Hepatic stellate cell (primary cell): ENCODE measurements around the gene NT5DC1.

Experiments
- DNase-seq: peaks from one replicate; pipeline ENCODE4 v3.0.0; 2011; ENCODE audit warnings: low spot score

Gene NT5DC1

DNA sequence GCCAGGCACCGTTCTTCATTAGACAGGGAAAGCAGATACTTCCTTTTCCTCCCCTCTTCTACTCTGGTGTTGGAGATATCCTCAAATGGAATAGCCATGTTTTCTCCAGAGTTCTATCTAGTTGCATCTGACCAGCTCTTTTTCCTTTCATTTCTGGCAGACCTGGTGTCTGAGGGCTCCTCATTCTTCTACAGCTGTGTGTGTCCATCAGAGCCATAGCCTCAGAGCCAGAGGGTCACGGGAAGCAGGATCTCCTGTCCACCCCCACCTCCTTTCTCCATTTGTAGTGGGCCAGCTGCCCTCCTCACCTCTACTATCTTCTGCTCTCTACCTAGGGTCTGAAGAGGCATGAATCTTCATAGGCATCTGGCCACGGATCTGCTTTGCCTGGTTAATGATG, 96.2 kb downstream of the NT5DC1 start:
- no peak for DNase-seq

DNA sequence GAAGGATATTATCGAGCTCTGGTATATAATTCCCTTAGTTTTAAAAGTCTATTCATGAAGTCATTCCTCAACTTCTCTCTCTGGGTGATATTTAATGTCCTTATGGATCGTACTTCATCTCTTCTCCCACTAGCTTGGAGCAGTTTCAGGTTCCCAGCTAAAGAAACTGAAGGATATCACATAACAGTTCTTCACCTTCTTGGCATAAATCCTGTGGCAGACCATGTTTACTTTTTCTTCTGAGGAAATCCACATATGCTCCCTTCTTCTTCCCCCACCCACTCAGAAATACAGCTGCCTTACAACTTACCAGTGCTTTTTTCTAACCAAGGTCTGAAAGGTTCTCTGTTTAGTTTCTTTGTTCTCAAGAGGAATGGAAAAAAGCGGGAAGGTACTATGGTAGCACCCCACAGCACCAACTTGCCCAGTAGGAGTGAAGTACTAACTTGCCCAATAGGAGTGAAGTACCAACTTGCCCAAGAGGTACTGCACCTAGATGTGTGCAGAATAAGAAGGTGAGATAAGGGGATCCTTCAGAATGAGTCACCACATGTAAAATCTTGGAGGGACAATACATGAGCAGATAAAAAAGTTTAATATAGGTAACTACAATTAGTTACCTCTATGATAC, 100.1 kb downstream of the NT5DC1 start:
- DNase-seq: no peak

GRCh38 chr6:116201538-116201937, 100.9 kb downstream of the NT5DC1 start:
- no peak for DNase-seq

- DNase-seq: no peak
These were observed 104.6 kb downstream of the NT5DC1 start for GRCh38 chr6:116205281-116205680.

DNA sequence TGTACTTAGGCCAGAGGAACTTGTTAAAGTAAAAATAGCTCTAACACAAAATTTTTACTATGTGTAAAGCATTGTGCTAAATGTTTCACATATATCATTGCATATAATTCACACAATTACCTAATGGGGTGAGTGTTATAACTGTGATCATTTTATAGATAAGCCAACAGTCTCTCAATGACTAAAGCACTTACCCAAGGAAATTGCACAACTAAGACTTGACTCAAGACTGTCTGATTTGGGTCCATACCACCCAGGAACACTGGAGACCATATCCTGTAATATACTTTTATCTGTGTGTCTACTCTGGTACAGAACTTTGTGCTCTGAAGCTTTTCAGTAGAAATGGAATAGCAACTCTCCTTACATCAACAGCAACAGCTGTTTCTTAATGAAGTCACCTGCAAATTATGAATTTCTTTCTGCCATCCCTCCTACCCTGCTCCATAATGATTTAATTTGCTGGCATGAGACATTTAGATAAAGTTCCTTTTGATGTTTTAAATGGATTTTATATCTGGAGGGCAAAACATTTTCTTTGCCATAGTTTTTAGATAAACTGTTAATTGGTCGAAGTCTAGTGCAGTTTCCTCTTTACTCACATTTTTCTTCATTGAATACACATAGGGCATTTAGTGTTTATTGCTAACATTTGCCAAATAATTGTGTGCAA, 105.7 kb downstream of the NT5DC1 start:
- no peak for DNase-seq

DNA sequence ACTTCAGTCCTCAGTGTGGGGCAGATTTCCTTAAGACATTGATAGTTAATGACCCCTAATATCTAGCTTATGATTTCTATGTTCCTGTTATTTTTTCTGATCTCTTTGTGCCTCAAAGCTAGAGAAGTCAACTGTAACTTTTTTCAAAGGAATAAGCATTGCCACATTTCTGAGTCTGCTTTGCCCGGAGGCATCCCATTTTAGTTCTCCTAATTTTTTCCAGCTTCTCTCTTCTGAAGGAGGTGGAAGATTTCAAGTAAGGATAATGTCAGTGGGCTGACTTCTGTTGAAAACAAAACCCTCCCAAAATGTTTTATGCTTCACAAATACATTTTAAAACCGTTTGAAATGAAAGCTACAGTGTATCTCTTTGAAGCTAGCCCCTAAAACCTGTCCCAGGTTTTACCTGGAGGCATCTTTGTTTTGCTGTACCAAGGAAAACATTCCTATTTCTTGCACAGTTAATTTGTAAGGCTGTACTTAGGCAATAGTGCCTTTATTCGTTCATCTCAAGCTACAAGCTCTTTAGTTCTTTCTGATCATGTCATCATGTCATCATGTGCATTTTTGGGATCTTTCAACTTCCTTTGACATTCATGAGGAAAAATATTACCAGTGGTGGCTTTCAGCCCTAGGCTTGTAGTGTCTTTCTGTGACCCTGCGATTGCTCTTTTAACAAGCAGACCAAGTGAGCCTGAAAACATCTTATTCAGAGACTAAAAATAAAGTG, 107.6 kb downstream of the NT5DC1 start:
- no peak for DNase-seq

DNA sequence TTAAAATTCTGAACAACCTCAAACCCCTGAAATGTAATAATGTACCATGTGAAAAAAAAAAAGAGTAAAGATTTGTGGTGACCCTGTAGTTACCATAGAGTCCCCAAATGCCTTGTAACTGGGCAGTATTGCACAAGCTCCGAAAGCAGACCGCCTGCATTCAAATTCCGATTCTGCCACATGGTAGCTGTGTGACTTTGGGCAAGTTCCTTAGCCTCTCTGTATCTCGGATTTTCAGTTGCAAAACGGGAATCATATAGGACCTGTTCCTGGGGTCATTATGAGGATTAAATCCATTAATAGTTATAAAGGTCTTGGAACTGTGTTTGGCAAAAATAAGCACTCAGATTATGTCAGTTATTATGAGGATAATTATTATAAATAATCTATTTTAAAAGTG, 109.7 kb downstream of the NT5DC1 start:
- no peak for DNase-seq

DNA sequence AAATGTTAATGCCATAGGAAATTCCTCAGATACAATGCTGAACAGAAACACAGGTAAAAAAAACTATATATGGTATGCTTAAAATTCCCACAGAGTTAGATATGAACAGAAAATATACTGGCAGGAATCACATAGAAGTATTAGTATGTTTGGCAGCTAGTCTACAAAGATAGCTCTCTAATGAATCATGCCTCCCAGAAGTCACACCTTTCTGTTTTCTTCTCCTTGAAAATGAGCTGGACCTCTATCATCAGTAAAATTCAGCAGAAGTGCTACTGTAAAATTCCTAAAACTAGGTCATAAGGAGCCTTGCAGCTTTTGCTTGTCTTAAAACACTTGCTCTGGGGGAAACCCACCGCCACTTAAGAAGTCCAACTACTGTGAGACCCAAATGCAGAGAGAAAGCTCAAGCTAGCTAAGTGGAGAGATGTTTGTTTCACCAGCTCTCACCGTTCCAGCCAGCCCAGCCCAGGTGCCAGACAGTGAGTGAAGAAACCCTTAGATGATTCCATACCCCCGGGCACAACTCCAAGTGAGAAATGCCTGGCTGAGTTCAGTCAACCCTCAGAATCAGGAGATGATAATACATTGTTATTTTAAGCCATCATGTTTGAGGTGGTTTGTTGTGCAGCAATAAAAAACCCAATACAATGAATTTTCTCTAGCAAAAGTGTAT, 110.2 kb downstream of the NT5DC1 start:
- no peak for DNase-seq

GRCh38 chr6:116214681-116215080, 114.0 kb downstream of the NT5DC1 start:
- DNase-seq: no peak

- DNase-seq: no peak
These were observed 114.8 kb downstream of the NT5DC1 start for GRCh38 chr6:116215414-116215813.

GRCh38 chr6:116217069-116217468, 116.4 kb downstream of the NT5DC1 start:
- DNase-seq: no peak

DNA sequence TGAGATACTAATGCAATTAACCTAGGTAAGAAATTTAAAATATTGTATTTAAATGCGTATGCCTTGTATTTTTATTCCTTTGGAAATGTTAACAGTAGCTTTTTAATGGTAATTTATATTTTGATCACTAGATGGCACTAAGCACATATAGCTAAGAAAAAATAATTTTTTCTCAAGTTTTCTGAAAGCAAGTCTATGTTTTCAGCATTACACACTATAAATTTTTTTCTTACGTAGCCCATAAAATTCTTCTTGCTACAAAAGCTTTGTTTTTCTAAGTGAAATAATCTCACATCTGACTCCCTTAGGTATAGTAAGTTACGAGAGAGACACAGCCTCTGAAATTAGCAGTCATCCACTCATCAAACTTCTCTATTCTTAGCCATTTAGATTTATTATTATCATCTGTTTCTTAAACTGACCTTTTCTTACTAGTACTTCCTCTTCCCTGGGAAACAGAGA, 117.5 kb downstream of the NT5DC1 start:
- DNase-seq: no peak

GRCh38 chr6:116218866-116219265, 118.2 kb downstream of the NT5DC1 start:
- no peak for DNase-seq

DNA sequence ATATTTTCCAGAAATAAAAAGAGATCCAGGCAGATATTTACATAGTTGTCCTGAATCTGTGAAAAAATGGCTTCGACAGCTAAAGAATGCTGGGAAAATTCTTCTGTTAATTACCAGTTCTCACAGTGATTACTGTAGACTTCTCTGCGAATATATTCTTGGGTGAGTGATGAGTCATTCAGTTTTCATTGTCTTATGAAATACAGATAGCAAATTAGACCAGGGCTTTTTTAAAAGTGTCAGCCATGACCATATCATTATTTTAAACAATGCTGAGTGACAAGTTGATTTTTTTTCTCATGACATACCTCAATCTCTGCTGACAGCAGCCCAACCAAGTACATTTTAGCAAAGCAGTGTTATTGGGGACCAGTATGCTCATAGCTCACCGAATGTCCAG, 120.4 kb downstream of the NT5DC1 start:
- DNase-seq: no peak

- DNase-seq: no peak
These were observed 121.3 kb downstream of the NT5DC1 start for GRCh38 chr6:116221911-116222310.

DNA sequence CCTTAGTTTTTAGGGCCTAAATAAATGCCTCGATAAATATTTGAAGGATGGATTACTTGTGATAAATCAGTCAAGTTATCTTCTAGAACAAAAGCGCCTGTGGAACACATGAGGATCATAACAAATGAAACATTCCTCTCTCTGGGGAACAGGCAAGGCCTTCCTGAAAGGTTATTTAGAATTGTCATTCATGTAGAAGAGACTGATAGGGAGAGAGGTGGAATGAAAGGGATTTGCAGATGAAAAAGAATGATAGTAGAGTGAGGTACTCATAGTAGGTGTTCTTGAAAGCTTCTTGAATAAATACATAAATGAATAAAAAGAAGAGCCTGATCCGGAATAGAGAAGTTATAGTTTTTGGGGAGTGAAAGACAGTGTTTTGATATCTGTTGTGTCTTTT, 122.7 kb downstream of the NT5DC1 start:
- no peak for DNase-seq

GRCh38 chr6:116229287-116229913, 128.7 kb downstream of the NT5DC1 start:
- DNase-seq: peak; percentile 86

- no peak for DNase-seq
These were observed 134.0 kb downstream of the NT5DC1 start for GRCh38 chr6:116234689-116235088.

DNA sequence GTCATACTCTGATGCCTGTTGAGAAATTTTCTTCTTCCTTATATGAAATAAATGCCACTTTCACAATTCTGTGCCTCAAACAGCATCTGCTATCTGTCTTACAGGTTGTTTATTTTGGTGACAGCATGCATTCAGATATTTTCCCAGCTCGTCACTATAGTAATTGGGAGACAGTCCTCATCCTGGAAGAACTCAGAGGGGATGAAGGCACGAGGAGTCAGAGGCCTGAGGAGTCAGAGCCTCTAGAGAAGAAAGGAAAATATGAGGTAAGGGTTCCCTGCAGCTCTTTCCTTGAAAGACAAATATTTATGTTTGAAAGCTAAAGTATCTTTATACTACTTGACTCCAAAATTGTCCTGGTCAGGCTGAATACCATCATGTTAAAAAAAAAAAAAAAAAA, 137.4 kb downstream of the NT5DC1 start:
- DNase-seq: peak; percentile 26

- no peak for DNase-seq
These were observed 138.6 kb downstream of the NT5DC1 start for GRCh38 chr6:116239256-116239655.

DNA sequence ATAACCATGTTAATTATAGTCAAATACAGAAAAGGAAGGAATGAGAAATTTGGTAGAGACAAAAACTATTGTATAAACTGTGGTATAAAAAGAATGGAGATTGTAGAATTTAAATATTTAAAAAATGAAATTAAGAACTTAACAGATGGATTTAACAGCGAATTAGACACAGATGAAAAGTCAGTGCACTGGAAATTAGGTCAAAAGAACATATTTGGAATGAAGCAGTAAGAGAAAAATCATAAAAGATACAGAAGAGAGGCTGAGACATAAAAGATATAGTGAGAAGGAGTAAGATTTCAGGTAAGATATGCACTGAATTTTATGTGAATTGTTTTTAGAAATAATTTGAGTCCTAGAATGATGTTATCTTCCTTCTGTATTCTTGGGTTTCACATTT, 139.2 kb downstream of the NT5DC1 start:
- no peak for DNase-seq

DNA sequence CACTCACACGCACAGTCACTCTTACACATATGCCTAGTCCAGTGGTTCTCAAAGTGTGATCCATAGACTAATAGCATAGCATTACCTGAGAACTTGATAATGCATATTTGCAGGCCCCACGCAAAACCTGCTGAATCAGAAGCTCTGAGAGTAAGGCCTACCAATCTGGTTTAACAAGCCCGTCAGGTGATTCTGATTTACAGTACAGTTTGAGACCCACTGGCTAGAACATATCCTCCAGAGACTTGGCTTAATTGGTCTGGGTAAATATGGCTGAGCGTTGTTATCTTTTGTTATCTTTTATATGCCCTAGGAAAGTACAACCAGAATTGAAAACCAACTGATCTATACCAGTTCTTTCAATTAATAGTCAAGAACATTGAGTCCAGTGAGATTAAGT, 143.6 kb downstream of the NT5DC1 start:
- DNase-seq: no peak
